Activated CD4-positive, alpha-beta T cell treated with anti-CD3 and anti-CD28 coated beads, Interleukin-2, Interleukin-4, amounts not matched to agents 100 ng/mL and 50 ng/mL, durations not matched to agents 16 hours and 8 hours (primary cell): ENCODE results near the gene ATPAF1.
"Not testable (repeated sequence)": the region's sequence is repeated elsewhere in the genome, so short reads cannot be mapped to it uniquely, and the experiment has no call there.

Source experiments
- DNase-seq: peaks from one replicate; pipeline ENCODE4 v3.0.0-alpha.2; 2020; ENCODE audit warnings: low spot score

The ATPAF1 gene

GRCh38 chr1:46681333-46682034 lies 13.3 kb upstream of the ATPAF1 start:
- no peak for DNase-seq

GRCh38 chr1:46679789-46680573 lies 11.8 kb upstream of the ATPAF1 start:
- DNase-seq, result no peak

- DNase-seq, result no peak
These were observed 9.2 kb upstream of the ATPAF1 start for GRCh38 chr1:46677339-46677738.

GRCh38 chr1:46676531-46676930 lies 8.4 kb upstream of the ATPAF1 start:
- no peak for DNase-seq

- DNase-seq, result peak; percentile 31
These were observed 7.6 kb upstream of the ATPAF1 start for GRCh38 chr1:46675549-46676314.

- peak; percentile 28 for DNase-seq
These were observed 5.6 kb upstream of the ATPAF1 start for GRCh38 chr1:46673749-46674182.

- no peak for DNase-seq
These were observed 4.5 kb upstream of the ATPAF1 start for GRCh38 chr1:46672696-46673095.

GRCh38 chr1:46671554-46671953 lies 3.4 kb upstream of the ATPAF1 start, which contains the start of gene TEX38:
TSS of gene TEX38 (plus strand) at chr1:46671854. CDS start at chr1:46671935, 81 bp downstream.
- no peak for DNase-seq

GRCh38 chr1:46670134-46670533 lies 2.0 kb upstream of the ATPAF1 start:
- no peak for DNase-seq

- DNase-seq, result no peak
These were observed 2.2 kb downstream of the ATPAF1 start for GRCh38 chr1:46665983-46666382.

GRCh38 chr1:46662919-46663318 lies 5.2 kb downstream of the ATPAF1 start:
- not testable (repeated sequence) for DNase-seq

GRCh38 chr1:46660116-46660515 lies 8.0 kb downstream of the ATPAF1 start:
- peak; percentile 25 for DNase-seq

GRCh38 chr1:46659307-46659870 lies 8.8 kb downstream of the ATPAF1 start:
- DNase-seq, result no peak

- DNase-seq, result no peak
These were observed 10.4 kb downstream of the ATPAF1 start for GRCh38 chr1:46657775-46658174.

- DNase-seq, result no peak
These were observed 11.5 kb downstream of the ATPAF1 start for GRCh38 chr1:46656643-46657042.

GRCh38 chr1:46655848-46656247 lies 12.3 kb downstream of the ATPAF1 start:
- no peak for DNase-seq

- DNase-seq, result not testable (repeated sequence)
These were observed 13.5 kb downstream of the ATPAF1 start for GRCh38 chr1:46654698-46655097.

- no peak for DNase-seq
These were observed 14.2 kb downstream of the ATPAF1 start for GRCh38 chr1:46654012-46654411.

GRCh38 chr1:46653405-46653958 lies 14.7 kb downstream of the ATPAF1 start:
- DNase-seq, result no peak

GRCh38 chr1:46652321-46653100 lies 15.7 kb downstream of the ATPAF1 start:
- no peak for DNase-seq

- not testable (repeated sequence) for DNase-seq
These were observed 17.0 kb downstream of the ATPAF1 start for GRCh38 chr1:46651152-46651551.
